OCI-LY7 (cell line): ENCODE results near the gene FGF5.
"Not testable (repeated sequence)": the region's sequence is repeated elsewhere in the genome, so short reads cannot be mapped to it uniquely, and the experiment has no call there.

Experiments used
- CTCF ChIP-seq: fragments of 200-600 bp; sonication (generic); conservative IDR thresholded peaks from 2 replicates; pipeline ENCODE4 v1.5.1; 2014; ENCODE audit warnings: mild to moderate bottlenecking, antibody characterized with exemption, low read length, moderate library complexity, mixed read lengths
- EZH2phosphoT487 ChIP-seq: fragments of 200-600 bp; sonication (generic); IDR thresholded peaks from 2 replicates; pipeline ENCODE4 v1.6.1; 2018; ENCODE audit warnings: low read depth, borderline replicate concordance, mild to moderate bottlenecking, mixed run types, antibody characterized with exemption, low read length, moderate library complexity, mixed read lengths

GRCh38 chr4:80315848-80316247, 49.4 kb downstream of the FGF5 start:
- not testable (repeated sequence) for TF ChIP-seq CTCF, EZH2phosphoT487
